IMR-90 (cell line): Measurements from ENCODE around the gene GPR84. TPM values are rescaled to one million over a fixed set of nuclear protein-coding genes. Genes with fewer than 3 reads are reported as not detected.

Source experiments
- ATAC-seq: fragments of 200-7000 bp; cut with Tn5 transposase; 2 replicates; pipeline ENCODE4 v1.9.1; 2020; ENCODE audit warnings: low read depth, mild to moderate bottlenecking, moderate library complexity
- BruUV-seq: library from RNA; stranded (reverse); fragments of 400-500 nt; replicated peaks from 2 replicates; lab custom pipeline; 2021; lab: Mats Ljungman, UMichigan
- CTCF ChIA-PET: fragments of 300-600 bp; formaldehyde crosslinking; extraction: SDS; loops from one replicate; lab custom pipeline; 2021; ENCODE audit warnings: antibody characterized with exemption; lab: Yijun Ruan, JAX
- POLR2A ChIA-PET: fragments of 300-600 bp; sonication (Branson Sonifier 250); formaldehyde crosslinking; loops from one replicate; lab custom pipeline; 2022; ENCODE audit warnings: antibody characterized with exemption; ENCODE audit not compliant: unreplicated experiment; lab: Charles Lee
- DNase-seq: peaks from one replicate; pipeline ENCODE4 v3.0.0; 2013
- H2AFZ ChIP-seq: replicated peaks from 2 replicates; pipeline ENCODE3; 2013; ENCODE audit warnings: low read length, mild to moderate bottlenecking; ENCODE audit not compliant: poor library complexity
- H2AK5ac ChIP-seq: 2 replicates; pipeline ENCODE4 v1.6.1; 2013; ENCODE audit warnings: low read depth, low read length, inconsistent platforms
- H2AK9ac ChIP-seq: replicated peaks from 2 replicates; pipeline ENCODE3; 2013; ENCODE audit warnings: mild to moderate bottlenecking, low read depth, low read length, moderate library complexity; ENCODE audit not compliant: poor library complexity
- H2BK120ac ChIP-seq: 2 replicates; pipeline ENCODE4 v1.6.1; 2013; ENCODE audit warnings: low read depth, low read length, inconsistent platforms
- H2BK15ac ChIP-seq: 3 replicates; pipeline ENCODE4 v1.6.1; 2013; ENCODE audit warnings: low read depth, low read length, inconsistent platforms
- H2BK20ac ChIP-seq: 2 replicates; pipeline ENCODE4 v1.6.1; 2013; ENCODE audit warnings: low read depth, mild to moderate bottlenecking, inconsistent platforms, low read length, moderate library complexity
- H2BK5ac ChIP-seq: 2 replicates; pipeline ENCODE4 v1.6.1; 2013; ENCODE audit warnings: mild to moderate bottlenecking, low read depth, low read length, inconsistent platforms; ENCODE audit not compliant: poor library complexity, severe bottlenecking
- H3K14ac ChIP-seq: replicated peaks from 2 replicates; pipeline ENCODE4 v1.6.1; 2013; ENCODE audit warnings: low read depth, low read length, inconsistent platforms
- H3K18ac ChIP-seq: 2 replicates; pipeline ENCODE4 v1.6.1; 2013; ENCODE audit warnings: low read depth, low read length, control low read depth
- H3K23ac ChIP-seq: 2 replicates; pipeline ENCODE4 v1.6.1; 2013; ENCODE audit warnings: low read depth, low read length, inconsistent platforms
- H3K27ac ChIP-seq: 2 replicates; pipeline ENCODE4 v1.5.1; 2013; ENCODE audit warnings: mild to moderate bottlenecking, control low read depth, low read length; ENCODE audit not compliant: insufficient read depth
- H3K27me3 ChIP-seq: 2 replicates; pipeline ENCODE4 v1.6.1; 2013; ENCODE audit warnings: low read length; ENCODE audit not compliant: control insufficient read depth, insufficient read depth
- H3K36me3 ChIP-seq: 2 replicates; pipeline ENCODE4 v1.6.1; 2013; ENCODE audit warnings: low read length, mixed read lengths; ENCODE audit not compliant: control insufficient read depth, insufficient read depth
- H3K4ac ChIP-seq: 2 replicates; pipeline ENCODE4 v1.6.1; 2013; ENCODE audit warnings: low read depth, low read length, inconsistent platforms
- H3K4me1 ChIP-seq: 2 replicates; pipeline ENCODE4 v1.6.1; 2013; ENCODE audit warnings: low read length, mixed read lengths; ENCODE audit not compliant: control insufficient read depth, insufficient read depth
- H3K4me2 ChIP-seq: 2 replicates; pipeline ENCODE4 v1.6.1; 2013; ENCODE audit warnings: low read depth, mild to moderate bottlenecking, control low read depth, low read length, moderate library complexity
- H3K4me3 ChIP-seq: 2 replicates; pipeline ENCODE4 v1.5.1; 2013; ENCODE audit warnings: low read depth, mild to moderate bottlenecking, control low read depth, low read length, moderate library complexity; ENCODE audit not compliant: insufficient read depth
- H3K56ac ChIP-seq: 2 replicates; pipeline ENCODE4 v1.6.1; 2013; ENCODE audit warnings: low read length, inconsistent platforms; ENCODE audit not compliant: insufficient read depth; ENCODE audit errors: extremely low read depth
- H3K79me1 ChIP-seq, 2 experiments: 2 replicates each; pipeline ENCODE4 v1.6.1; 2013; ENCODE audit warnings: low read length in 2 of 2, inconsistent platforms in 1 of 2, low read depth in 1 of 2
- H3K9ac ChIP-seq: 2 replicates; pipeline ENCODE4 v1.6.1; 2013; ENCODE audit warnings: low read depth, low read length, control low read depth
- H3K9me1 ChIP-seq: 2 replicates; pipeline ENCODE4 v1.6.1; 2013; ENCODE audit warnings: low read length, inconsistent platforms; ENCODE audit not compliant: insufficient read depth
- H3K9me3 ChIP-seq: 2 replicates; pipeline ENCODE4 v1.6.1; 2013; ENCODE audit warnings: low read length; ENCODE audit not compliant: control insufficient read depth, insufficient read depth
- H4K20me1 ChIP-seq: 2 replicates; pipeline ENCODE4 v1.6.1; 2013; ENCODE audit warnings: low read length, inconsistent platforms; ENCODE audit not compliant: insufficient read depth
- H4K5ac ChIP-seq: 2 replicates; pipeline ENCODE4 v1.6.1; 2013; ENCODE audit warnings: mild to moderate bottlenecking, low read depth, low read length, control low read depth
- H4K8ac ChIP-seq, 2 experiments: 2 replicates each; pipeline ENCODE4 v1.6.1; 2013; ENCODE audit warnings: low read depth in 2 of 2, low read length in 2 of 2, control low read depth in 1 of 2, inconsistent platforms in 1 of 2
- H4K91ac ChIP-seq: 2 replicates; pipeline ENCODE4 v1.6.1; 2013; ENCODE audit warnings: low read depth, low read length, inconsistent platforms; ENCODE audit not compliant: insufficient read depth
- BHLHE40 ChIP-seq: fragments of 150-350 bp; IDR thresholded peaks from 2 replicates; pipeline ENCODE4 v1.6.1; 2016; ENCODE audit warnings: mild to moderate bottlenecking, low read depth, low read length
- MAFK ChIP-seq: IDR thresholded peaks from 2 replicates; pipeline ENCODE4 v1.6.1; 2012; ENCODE audit warnings: low read depth, low read length, improper control_type of control experiment
- MAZ ChIP-seq: IDR thresholded peaks from 2 replicates; pipeline ENCODE4 v1.6.1; 2012; ENCODE audit warnings: low read depth, mild to moderate bottlenecking, low read length, improper control_type of control experiment, moderate library complexity, borderline replicate concordance
- RAD21 ChIP-seq: IDR thresholded peaks from 2 replicates; pipeline ENCODE4 v1.6.1; 2012; ENCODE audit warnings: low read length, improper control_type of control experiment
- WGBS, 2 experiments: methylation state at CpG; one replicate each; pipeline versions ENCODE4 v1.1.5 to v1.1.7; 2013; ENCODE audit warnings: missing lambda C conversion rate in 2 of 2; ENCODE audit not compliant: insufficient read length in 1 of 2; ENCODE audit errors: extremely low coverage in 2 of 2; 5-methylcytosine and 5-hydroxymethylcytosine counted together
- dilution Hi-C: fragments of 300-500 bp; cut with HindIII; formaldehyde crosslinking; loops from one replicate; pipeline ENCODE4 v1.14.3; 2018; ENCODE audit warnings: low sequenced_read_pairs; ENCODE audit not compliant: unreplicated experiment
- in situ Hi-C: fragments of 300-500 bp; cut with MboI; formaldehyde crosslinking; loops from 3 replicates; pipeline ENCODE4 v1.14.3; 2019; ENCODE audit warnings: low sequenced_read_pairs, inconsistent platforms, mixed read lengths
- intact Hi-C: fragments of 100-400 bp; cut with micrococcal nuclease; formaldehyde crosslinking; loops from 2 replicates; pipeline ENCODE4 v1.10.0; 2022
- polyA plus RNA-seq, 3 experiments: library from polyadenylated mRNA; depleted of rRNA; stranded (reverse); fragments of >200 nt; gene quantifications; 2 replicates each; pipeline ENCODE4 v1.2.3, GENCODE V29; 2012; ENCODE audit warnings: low replicate concordance in 1 of 3
- total RNA-seq: library from RNA; depleted of rRNA; stranded (reverse); fragments of >200 nt; gene quantifications from 2 replicates; pipeline ENCODE4 v1.2.3, GENCODE V29; 2012

Gene GPR84
- total and polyA plus RNA-seq, 2 of the 4 experiments (the other 2 are of a cell fraction), result not detected

GRCh38 chr12:54381136-54381535 is 16.9 kb upstream of the GPR84 start:
- H2BK5ac ChIP-seq, result no peak overlapping the region
- intact Hi-C loops (no loop called here), in situ Hi-C loops (no loop called here), dilution Hi-C loops (no loop called here)
- no peak overlapping the region for H3K9ac ChIP-seq
- H3K23ac ChIP-seq, result no peak overlapping the region
- ChIA-PET POLR2A (no interaction called here), CTCF (interaction anchor here (0.7 to 1.9 kb wide), 3 partner anchors 10 to 106 kb away, joined by 4 to 9 read pairs (median 6); no protein-coding TSS in a partner anchor)
- no CpG with 5 or more reads among the region's 4 CpGs for WGBS, 2 experiments
- no peaks in the 10 kb centered on the region for H3K27me3 ChIP-seq
- H2BK15ac ChIP-seq, result 0 out of 3 replicates have a peak overlapping the region, but pooled peaks have one; percentile 7
- H4K91ac ChIP-seq, result no peak overlapping the region
- no peaks in the 10 kb centered on the region for H3K9me3 ChIP-seq
- H3K79me1 ChIP-seq, result peaks cover 0 to 6% of the 10 kb centered on the region in 2 experiments; a peak in 1 of 4 replicates
- DNase-seq, result no peak
- H3K9me1 ChIP-seq, result no peaks in the 10 kb centered on the region; the same call in 1 of the 2 replicates
- BruUV-seq, result no TSS peak
- ATAC-seq, result no peak
- no peak overlapping the region for H2BK120ac ChIP-seq
- H3K27ac ChIP-seq, result no peak overlapping the region
- no peak overlapping the region for H3K4me2 ChIP-seq
- H3K14ac ChIP-seq, result no peak overlapping the region
- H3K4ac ChIP-seq, result no peak overlapping the region
- no peak overlapping the region for H2AK5ac ChIP-seq
- H3K18ac ChIP-seq, result no peak overlapping the region
- H2AK9ac ChIP-seq, result no peak overlapping the region
- H3K56ac ChIP-seq, result no peak overlapping the region
- no peak overlapping the region for H2AFZ ChIP-seq
- H4K8ac ChIP-seq, result no peak overlapping the region
- no peak overlapping the region for H4K5ac ChIP-seq
- no peak for TF ChIP-seq MAZ
- TF ChIP-seq BHLHE40, result no peak
- no peak for TF ChIP-seq RAD21
- no peak for TF ChIP-seq MAFK
- H3K4me1 ChIP-seq, result peaks cover 17% of the 10 kb centered on the region
- H3K4me3 ChIP-seq, result no peak overlapping the region
- H4K20me1 ChIP-seq, result peaks cover 4% of the 10 kb centered on the region; the same call in 1 of the 2 replicates
- no peaks in the 10 kb centered on the region for H3K36me3 ChIP-seq
- H2BK20ac ChIP-seq, result no peak overlapping the region
